Fibroblast of mammary gland (primary cell): ENCODE results near the gene CEP162.
"Not testable (repeated sequence)": the region's sequence is repeated elsewhere in the genome, so short reads cannot be mapped to it uniquely, and the experiment has no call there.

Source experiments
- DNase-seq: peaks from one replicate; pipeline ENCODE4 v3.0.0-alpha.2; 2010; ENCODE audit warnings: low read depth
- H3K4me3 ChIP-seq: 2 replicates; pipeline ENCODE4 v1.5.1; 2011; ENCODE audit warnings: low read depth, mild to moderate bottlenecking, low read length, moderate library complexity; ENCODE audit not compliant: control insufficient read depth
- CTCF ChIP-seq: conservative IDR thresholded peaks from 2 replicates; pipeline ENCODE4 v1.5.1; 2011; ENCODE audit warnings: low read depth, low read length, inconsistent platforms; ENCODE audit not compliant: control insufficient read depth, insufficient read depth

CEP162 gene

GRCh38 chr6:84228198-84228543 lies 728 bp upstream of the CEP162 start:
- DNase-seq = no peak

GRCh38 chr6:84227044-84227433 lies 404 bp downstream of the CEP162 start:
- TF ChIP-seq CTCF = no peak
- DNase-seq = no peak
- H3K4me3 ChIP-seq = peak overlapping the region; percentile 96

More at GRCh38 chr6:84228198-84228543, 728 bp upstream of the CEP162 start:
- TF ChIP-seq CTCF = no peak
- peak overlapping the region; percentile 96 for H3K4me3 ChIP-seq

GRCh38 chr6:84224251-84224650 lies 3.2 kb downstream of the CEP162 start:
- no peak for TF ChIP-seq CTCF
- no peak for DNase-seq
- no peak overlapping the region for H3K4me3 ChIP-seq

GRCh38 chr6:84223608-84224007 lies 3.8 kb downstream of the CEP162 start:
- not testable (repeated sequence) for H3K4me3 ChIP-seq, DNase-seq

GRCh38 chr6:84222426-84222825 lies 5.0 kb downstream of the CEP162 start:
- DNase-seq = no peak
- no peak for TF ChIP-seq CTCF
- H3K4me3 ChIP-seq = no peak overlapping the region

- peak; percentile 46 for TF ChIP-seq CTCF
These were observed 6.5 kb downstream of the CEP162 start for GRCh38 chr6:84220809-84221409.

GRCh38 chr6:84218091-84218490 lies 9.4 kb downstream of the CEP162 start:
- DNase-seq = no peak
- H3K4me3 ChIP-seq = no peak overlapping the region
- no peak for TF ChIP-seq CTCF

More at GRCh38 chr6:84220809-84221409, 6.5 kb downstream of the CEP162 start:
- no peak overlapping the region for H3K4me3 ChIP-seq
- peak; percentile 49 for DNase-seq
